Prostate gland (tissue), 2 donors: ENCODE data around the gene SCAMP3.

ENCODE experiments used
- POLR2A ChIP-seq: fragments of 450-650 bp; IDR thresholded peaks from one replicate; pipeline ENCODE4 v1.6.1; 2016; ENCODE audit warnings: antibody characterized with exemption, mild to moderate bottlenecking
- TF ChIP-seq, protein P1 (sequence below), 4 experiments: fragments of 200-600 bp in 2 of 4; fragments of 450-650 bp in 2 of 4; sonication (generic) in 2 of 4; IDR thresholded peaks; 1 replicate in 3 of 4; 2 replicates in 1 of 4; pipeline ENCODE4 v1.5.1; 2016 to 2019; ENCODE audit warnings: antibody characterized with exemption in 4 of 4, mild to moderate bottlenecking in 2 of 4, moderate library complexity in 2 of 4

DNA sequence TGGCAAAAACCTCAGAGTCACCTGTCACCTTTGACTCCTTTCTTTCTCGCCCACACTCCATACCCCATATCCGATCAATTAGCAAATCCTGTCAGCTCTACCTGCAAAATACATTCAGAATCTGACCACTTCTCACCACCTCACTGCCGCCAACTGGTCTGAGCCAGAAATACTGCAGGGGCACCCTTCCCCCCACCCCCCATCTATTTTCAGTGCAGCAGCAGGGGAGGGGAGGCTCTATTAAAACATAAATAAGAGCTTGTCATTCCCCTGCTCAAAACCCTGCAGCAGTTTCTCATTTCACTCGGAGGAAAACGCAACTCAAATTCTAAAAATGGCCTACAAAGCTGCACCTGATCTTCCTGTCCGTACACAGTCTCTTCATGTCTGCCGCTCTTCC is 35.2 kb upstream of the SCAMP3 start:
- TF ChIP-seq, protein P1, sequence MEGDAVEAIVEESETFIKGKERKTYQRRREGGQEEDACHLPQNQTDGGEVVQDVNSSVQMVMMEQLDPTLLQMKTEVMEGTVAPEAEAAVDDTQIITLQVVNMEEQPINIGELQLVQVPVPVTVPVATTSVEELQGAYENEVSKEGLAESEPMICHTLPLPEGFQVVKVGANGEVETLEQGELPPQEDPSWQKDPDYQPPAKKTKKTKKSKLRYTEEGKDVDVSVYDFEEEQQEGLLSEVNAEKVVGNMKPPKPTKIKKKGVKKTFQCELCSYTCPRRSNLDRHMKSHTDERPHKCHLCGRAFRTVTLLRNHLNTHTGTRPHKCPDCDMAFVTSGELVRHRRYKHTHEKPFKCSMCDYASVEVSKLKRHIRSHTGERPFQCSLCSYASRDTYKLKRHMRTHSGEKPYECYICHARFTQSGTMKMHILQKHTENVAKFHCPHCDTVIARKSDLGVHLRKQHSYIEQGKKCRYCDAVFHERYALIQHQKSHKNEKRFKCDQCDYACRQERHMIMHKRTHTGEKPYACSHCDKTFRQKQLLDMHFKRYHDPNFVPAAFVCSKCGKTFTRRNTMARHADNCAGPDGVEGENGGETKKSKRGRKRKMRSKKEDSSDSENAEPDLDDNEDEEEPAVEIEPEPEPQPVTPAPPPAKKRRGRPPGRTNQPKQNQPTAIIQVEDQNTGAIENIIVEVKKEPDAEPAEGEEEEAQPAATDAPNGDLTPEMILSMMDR (IDR thresholded peaks at IDR 0.05) = no peak
- TF ChIP-seq POLR2A = no peak
